Kidney epithelial cell (primary cell): ENCODE data around the gene KITLG. TPM values are rescaled to one million over a fixed set of nuclear protein-coding genes. Genes with fewer than 3 reads are reported as not detected.

Source experiments
- DNase-seq: peaks from one replicate; pipeline ENCODE4 v3.0.0-alpha.2; 2010; ENCODE audit warnings: low read depth
- H3K27me3 ChIP-seq: 2 replicates; pipeline ENCODE4 v1.6.0; 2011; ENCODE audit warnings: low read length; ENCODE audit not compliant: control insufficient read depth, insufficient read depth
- H3K36me3 ChIP-seq: 2 replicates; pipeline ENCODE4 v1.5.1; 2011; ENCODE audit warnings: low read length; ENCODE audit not compliant: control insufficient read depth, insufficient read depth
- H3K4me3 ChIP-seq: 2 replicates; pipeline ENCODE4 v1.5.1; 2011; ENCODE audit warnings: low read depth, mild to moderate bottlenecking, control low read depth, low read length
- CTCF ChIP-seq: IDR thresholded peaks from 2 replicates; pipeline ENCODE4 v1.5.1; 2011; ENCODE audit warnings: mild to moderate bottlenecking, moderate library complexity, low read length, control low read depth, inconsistent platforms; ENCODE audit not compliant: insufficient read depth, poor library complexity, severe bottlenecking
- total RNA-seq: library from RNA; depleted of rRNA; stranded (reverse); fragments of >200 nt; gene quantifications from 2 replicates; pipeline ENCODE4 v1.2.3, GENCODE V29; 2015

KITLG gene
- total RNA-seq, 1 donor from 2014 or later = 11.5 TPM

DNA sequence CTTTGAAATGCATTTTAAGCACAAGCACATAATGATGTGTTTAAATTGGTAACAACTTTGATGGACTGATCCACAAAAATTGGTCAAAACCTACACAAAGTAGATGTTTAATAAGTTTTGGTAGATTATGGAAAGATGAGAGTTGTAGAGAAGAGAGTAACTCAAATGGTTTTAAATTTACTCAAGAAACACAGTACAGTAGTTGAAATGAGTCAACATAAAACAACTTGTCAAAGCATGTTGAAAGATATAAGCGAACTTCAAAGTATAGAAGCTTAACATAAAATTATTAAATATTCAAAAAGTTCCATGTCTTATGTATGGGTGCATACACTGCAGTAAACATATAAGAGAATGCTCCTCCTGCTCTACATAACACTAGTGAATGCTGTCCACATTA, 49.4 kb downstream of the KITLG start:
- no peak overlapping the region for H3K4me3 ChIP-seq
- DNase-seq = no peak
- no peaks in the 10 kb centered on the region for H3K27me3 ChIP-seq
- TF ChIP-seq CTCF = no peak
- no peaks in the 10 kb centered on the region for H3K36me3 ChIP-seq

DNA sequence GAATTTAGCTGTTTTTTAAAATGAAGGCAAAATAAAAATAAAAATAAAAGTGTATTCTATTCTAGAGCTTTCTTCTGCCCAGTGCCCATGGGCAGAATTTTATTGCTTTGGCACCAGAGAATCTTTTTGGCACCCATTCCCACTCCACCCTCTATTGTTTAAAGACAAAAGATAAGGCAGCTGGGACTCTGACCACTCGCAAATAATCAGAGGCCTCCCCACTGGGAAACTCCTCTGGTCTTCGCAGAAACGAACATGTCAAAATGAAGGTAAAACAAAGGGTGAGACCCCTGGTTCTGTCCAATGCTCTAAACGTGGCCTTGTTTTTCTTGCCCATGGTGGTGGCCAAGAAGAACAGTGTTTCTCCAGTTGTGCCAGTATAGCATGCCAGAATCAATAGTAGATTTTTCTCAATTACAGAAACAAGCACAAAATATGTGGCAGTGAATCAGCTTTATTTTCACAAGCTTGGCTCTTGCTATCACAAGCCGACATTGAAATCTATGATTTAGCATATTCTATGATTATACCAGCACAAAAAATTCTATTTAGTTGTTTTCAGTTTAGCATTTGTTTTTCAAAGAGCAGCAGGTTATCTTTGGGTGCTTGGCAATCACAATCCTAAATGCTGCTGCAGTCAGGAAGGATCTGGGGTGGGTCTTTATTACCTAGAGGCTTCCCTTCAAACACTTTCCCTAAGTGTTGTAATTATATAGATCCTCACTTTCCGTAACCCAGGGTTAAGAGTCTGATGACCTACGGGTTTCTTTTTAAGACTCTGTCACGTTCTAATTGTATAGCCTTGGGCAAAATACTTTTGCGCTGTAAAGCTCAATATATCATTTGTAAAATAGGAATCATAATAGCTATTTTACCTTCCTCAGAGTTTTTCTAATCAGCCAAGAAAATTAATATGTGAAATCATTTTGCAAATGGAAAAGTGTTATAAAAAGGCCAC, 50.5 kb downstream of the KITLG start:
- no peak for DNase-seq
- H3K36me3 ChIP-seq = no peaks in the 10 kb centered on the region
- H3K27me3 ChIP-seq = no peaks in the 10 kb centered on the region
- no peak for TF ChIP-seq CTCF
- no peak overlapping the region for H3K4me3 ChIP-seq

DNA sequence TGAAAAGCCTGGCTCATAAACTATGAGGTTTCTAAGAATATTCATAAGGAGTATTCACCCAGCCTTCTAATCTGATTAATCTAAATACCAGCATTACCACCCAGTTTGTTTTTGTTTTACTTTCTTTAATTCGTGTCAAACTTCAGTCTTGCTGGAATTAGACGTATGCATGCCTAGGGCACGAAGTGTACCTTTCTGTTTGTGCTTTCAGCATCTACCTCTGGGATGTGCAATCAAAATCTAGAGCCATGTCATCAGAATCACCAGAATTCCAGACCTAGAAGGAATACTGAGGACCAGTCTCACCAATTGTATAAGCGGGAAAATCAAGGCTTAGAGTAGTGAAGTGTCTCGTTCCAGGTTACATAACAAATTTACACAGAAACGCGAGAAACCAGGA, 57.3 kb downstream of the KITLG start:
- TF ChIP-seq CTCF = no peak
- H3K4me3 ChIP-seq = no peak overlapping the region
- H3K27me3 ChIP-seq = no peaks in the 10 kb centered on the region
- H3K36me3 ChIP-seq = no peaks in the 10 kb centered on the region
- no peak for DNase-seq

GRCh38 chr12:88520436-88520820, 59.8 kb downstream of the KITLG start:
- peaks cover 2% of the 10 kb centered on the region for H3K36me3 ChIP-seq
- no peaks in the 10 kb centered on the region for H3K27me3 ChIP-seq
- DNase-seq = no peak
- no peak for TF ChIP-seq CTCF
- no peak overlapping the region for H3K4me3 ChIP-seq

DNA sequence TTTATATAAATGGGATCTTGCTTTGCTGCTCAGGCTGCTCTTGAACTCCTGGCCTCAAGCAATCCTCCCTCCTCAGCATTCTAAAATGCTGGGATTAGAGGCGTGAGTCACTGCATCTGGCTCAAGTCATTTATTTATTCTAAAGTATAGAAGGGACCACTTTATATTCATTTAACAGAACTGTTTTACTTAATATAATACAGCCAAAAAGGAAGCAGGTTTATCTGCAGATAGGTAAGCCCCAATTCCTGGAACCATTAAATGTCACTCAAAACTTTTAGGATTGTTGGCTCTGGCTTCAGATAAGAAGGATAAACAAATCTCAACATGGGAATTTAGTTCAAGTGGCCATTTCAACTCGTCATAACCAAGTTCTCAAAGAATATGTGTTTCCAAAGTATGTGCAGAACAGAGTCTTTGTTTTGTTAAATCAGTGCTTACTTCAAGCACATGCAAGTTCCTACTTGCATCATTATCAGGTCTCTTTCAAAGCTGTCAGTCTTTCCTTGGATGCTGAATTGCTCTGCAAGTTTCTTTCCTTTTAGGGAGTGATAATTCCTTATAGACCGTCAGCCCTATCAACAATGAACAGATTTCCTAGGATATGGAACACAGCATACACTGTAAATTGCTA, 60.4 kb downstream of the KITLG start:
- Histone ChIP-seq H3K27me3 (no peaks in the 10 kb centered on the region), H3K4me3 (no peak overlapping the region), H3K36me3 (peaks cover 2% of the 10 kb centered on the region)
- no peak for DNase-seq
- no peak for TF ChIP-seq CTCF
